ENCODE measurements around the gene CSTB.
A peak's percentile ranks its signal among the peaks of the same experiment; 100 is the strongest.

The CSTB gene

DNA sequence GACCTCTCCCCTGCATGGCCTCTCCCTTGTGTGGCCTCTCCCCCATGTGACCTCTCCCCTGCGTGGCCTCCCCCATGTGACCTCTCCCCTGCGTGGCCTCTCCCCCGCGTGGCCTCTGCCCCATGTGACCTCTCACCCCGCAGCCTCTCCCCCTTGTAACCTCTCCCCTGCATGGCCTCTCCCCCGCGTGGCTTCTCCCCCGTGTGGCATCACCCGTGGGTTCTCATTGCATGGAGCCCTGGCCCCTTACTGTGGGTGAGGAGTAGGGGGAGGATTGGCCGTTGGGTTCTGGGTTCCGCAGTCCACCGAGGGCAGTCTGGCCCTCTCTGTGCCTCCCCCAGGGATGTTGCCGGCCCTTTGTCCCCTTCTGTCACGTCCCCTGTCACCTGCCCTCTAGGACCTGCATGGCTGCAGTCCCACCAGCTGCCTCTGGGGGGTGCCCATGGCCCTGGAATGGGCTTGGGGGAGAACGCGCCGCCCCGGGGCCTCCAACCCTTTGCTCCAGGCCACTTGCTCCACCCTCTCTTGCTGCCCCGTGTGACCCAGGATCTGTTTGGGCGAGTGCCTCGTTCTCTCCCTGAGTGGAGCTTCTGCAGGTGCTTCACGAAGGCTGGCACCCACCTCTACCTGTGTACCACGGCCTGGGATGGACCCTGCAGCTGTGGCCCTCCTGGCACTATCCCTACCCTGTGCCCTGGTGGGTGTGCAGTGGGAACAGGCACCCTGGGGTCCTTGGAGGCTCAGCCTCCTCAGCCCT, 34.6 kb upstream of the CSTB start:
- peak; percentile 87 for DNase-seq (ENCODE audit: low read depth, low spot score)

DNA sequence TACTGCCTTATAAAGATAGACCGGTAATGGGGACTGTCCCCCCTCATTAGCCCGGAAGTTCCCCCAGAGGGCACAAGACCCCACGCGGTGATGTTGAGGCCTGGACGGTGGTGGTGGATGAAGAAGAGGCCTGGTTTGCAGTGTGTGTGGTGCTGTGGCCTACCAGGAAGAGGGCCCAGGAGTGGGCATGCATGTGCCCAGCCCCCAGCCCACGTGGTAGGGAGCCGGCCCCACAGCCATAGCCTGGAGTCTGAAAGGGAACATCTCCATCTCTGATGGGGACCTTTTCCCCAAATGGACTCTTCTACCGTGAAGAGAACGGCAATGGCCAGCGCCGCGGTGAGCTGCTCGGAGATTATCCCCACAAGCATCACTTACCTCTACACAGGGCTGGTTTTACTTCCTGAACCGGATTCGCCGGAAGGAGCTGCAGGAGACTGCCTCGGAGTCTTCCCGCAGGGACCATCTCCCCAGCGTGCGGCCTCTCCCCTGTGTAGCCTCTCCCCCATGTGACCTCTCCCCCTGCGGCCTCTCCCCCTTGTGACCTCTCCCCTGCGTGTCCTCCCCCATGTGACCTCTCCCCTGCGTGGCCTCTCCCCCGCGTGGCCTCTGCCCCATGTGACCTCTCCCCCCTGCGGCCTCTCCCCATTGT, 33.9 kb upstream of the CSTB start:
- no peak for DNase-seq (ENCODE audit: low read depth, low spot score)

DNA sequence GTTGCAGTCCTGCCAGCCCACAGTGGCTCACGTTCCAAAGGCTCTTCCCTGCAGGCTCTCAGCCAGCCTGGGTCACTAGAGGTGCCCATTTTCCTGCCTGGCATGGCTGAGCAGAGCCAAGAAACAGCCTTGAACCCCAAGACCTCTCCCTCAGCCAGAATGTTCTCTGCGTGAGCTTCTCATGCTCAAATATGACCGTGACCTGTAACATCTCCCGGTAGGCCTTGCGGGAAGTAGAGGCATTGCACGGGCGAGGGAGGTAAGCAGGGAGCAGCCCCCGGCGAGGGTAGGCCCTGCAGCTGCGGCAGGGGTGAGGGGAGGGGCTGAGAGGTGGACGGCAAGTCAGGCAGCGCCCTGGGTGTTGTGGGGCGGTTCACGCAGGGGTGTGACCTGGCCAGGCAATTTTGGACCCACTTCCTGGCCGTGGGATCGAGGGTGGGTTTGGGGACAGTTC, 33.3 kb upstream of the CSTB start:
- DNase-seq (ENCODE audit: low read depth, low spot score) = no peak

DNA sequence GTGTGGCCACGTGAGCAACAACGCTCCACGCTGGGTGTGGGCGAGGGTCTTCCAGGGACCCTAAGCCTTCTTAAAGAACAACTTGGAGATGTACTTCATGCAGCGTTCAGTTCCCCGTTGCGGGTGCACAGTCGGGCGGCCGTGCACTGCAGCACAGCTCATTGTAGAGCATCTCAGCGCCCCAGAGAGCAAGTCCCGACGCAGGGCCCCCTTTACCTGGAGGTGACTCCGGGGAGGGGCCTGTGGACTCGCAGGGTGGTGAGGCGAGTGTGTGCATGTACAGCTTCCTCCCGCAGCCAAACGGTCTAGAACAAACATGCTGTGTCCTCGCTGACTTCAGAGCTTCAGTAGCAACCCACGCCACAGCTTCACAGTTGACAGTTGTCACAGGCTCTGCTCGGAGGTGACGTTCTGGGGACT, 32.7 kb upstream of the CSTB start:
- no peak for DNase-seq (ENCODE audit: low read depth, low spot score)

DNA sequence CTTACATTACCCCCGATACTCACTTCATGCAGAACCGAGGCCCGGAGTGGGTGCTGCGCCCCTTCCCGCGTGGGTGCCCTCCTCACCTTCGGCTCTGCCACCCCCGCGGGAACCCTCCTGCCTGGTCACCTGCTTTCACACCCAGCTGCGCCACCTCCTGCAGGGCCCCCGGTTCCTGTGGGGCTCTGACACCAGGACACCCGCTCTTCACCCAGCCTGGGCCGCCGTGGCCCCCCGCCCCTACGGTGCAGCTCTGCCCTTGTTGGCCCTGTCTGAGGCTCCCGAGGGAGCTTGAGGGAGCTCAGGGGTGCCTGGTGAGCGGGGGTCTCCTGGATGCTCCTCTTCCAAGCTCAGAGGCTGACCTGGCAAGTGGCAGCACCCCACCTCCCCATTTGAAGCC, 32.3 kb upstream of the CSTB start:
- no peak for DNase-seq (ENCODE audit: low read depth, low spot score)

DNA sequence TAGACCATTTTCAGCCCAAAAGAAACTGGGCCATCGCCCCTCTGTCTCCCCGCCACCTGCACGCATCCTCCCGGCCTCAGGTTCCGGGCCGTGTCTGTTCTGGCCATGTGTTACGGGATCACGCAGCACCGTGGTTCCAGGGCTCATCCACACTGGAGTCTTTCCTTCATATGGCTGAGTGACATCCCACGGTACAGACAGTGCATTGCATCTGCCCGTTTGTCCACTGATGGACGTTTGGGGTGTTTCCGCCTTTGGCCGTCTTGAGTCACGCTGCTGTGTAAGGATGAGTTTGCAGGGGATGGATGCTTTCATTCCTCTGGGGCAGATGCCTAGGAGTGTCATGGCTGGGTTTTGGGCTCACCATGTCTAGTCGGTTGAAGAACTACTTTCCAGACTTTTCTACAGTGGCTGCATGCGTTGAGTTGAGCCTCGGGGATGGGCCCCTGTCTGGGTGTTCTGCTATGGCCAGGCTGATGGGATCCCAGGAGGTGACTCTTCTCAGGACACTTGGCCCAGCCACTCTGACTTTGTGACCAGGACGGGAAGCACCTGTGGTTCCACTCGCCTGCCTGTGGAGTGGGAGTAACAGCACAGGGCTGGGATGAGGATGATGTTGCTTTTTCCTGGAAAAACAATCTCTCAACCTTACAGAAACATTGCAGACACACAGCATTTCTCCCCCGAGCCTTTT, 30.1 kb upstream of the CSTB start:
- no peak for DNase-seq (ENCODE audit: low read depth, low spot score)

DNA sequence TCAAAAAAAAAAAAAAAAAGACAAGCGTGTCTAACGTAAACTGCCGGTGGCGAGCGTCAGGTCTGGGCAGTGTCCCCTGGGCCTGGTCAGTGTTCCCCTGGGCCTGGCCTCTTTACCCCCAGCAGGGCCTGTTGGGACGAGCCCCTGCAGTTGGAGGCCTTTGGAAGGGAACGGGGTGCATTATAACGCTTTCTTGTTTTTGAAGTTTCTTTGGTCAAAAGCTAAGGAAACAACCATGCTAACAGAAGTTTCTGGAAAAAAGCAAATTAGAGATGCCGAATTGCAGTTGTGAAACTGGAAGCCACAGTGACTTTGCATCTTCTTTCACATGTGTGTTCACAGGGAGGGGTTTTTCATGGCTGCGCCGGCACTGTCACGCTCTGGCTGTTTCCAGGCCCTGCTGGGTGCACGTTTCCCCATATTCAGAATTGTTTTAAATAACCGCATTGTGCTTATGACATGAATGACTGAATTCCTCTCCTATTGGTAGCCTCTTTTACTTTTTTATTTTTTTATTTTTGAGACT, 29.2 kb upstream of the CSTB start:
- DNase-seq (ENCODE audit: low read depth, low spot score) = no peak

DNA sequence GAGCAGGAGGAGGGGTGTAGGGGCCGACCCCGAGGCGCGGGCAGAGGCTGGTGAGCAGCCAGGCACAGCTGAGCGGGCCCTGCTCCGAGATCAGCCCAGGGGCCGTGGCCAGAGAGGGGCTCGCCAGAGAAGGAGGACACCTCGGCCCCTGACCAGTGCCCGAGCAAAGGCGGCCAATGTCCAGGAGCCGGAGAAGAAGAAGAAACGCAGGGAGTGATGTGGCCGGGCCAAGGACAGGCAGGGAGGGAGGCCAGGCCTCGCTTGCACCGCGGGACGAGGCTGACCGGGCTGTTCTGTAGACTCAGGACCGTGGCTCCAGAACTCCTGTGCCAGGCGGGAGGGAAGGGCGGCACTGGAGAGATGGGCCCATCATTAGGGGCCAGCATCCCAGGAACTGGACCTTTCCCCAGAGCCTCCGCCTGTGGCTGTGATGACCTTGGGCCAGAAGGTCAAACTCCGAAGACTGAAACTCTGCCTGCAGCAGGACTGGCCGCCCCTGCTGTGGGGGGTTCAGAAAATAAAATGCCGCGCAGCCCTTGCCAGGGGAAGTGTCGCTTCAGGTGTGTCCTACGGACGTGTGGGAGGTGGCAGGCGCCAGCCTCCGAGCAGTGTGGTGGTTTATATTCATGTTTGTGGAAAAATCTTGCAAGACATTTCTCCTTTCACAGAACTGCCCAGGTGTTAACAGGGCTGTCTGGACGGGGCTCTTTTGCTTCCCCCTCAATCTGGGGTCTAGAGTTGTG, 27.6 kb upstream of the CSTB start:
- DNase-seq (ENCODE audit: low read depth, low spot score) = no peak

DNA sequence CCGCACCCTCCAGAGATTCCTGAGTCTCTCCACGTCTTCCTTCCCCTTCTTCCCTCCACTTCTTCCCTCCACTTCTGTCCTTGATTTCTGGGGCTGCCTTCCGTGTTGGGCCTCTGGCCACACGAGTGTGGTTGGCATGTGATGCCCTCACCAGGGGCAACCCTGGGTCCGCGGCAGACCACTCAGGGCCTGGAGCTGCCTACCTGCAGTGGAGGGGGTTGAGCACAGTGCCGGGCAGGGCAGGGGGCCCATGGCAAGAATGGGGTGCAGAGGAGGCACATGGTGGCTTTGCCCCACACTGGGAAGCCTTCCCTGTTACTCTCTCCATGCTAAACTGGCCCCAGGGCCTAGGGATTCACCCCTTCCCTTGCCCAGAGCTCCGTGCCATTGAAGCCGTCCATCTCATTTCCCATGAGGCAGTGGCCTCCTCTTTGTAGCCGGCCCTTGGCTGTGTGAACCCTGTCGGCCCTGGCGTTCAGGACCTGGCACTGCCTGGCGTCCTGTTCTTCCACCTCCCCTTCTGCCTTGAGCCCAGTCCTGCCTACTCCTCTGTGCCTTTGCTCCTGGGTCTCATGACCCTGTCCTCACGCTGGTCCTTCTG, 26.7 kb upstream of the CSTB start:
- DNase-seq (ENCODE audit: low read depth, low spot score) = no peak

DNA sequence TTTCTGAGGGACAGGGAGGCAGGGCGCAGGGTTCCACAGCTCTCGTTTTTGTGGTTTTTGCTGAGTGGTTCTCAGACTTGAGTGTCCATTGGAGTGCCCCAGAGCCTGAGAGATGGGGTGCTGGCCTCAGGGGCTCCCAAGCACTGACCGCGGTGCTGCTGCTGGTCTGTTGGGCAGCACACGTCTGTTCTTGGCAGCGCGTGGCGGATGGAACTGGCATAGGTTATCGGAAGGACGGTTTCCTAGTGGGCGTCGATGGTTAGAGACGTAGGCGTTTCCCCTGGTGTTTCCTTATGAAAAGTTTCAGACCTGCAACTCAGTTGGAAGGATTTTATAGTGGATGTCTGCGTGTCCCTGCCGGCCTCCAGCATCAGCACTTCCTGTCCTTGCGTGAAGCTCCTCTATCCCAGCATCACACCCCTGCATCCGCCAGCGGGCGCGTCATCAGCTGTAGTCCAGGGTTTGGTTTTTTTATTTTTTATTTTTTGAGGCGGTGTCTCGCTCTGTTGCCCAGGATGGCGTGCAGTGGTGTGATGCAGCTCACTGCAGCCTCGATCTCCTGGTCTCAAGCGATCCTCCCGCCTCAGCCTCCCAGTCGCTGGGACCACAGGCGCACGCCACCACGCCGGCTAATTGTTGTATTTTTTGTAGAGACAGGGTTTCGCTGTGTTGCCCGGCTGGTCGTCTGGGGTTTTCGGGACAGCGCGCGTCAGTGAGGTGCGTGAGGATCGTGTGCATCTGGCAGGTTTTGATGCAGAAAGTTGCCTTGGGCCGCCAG, 25.1 kb upstream of the CSTB start:
- DNase-seq (ENCODE audit: low read depth, low spot score) = no peak

DNA sequence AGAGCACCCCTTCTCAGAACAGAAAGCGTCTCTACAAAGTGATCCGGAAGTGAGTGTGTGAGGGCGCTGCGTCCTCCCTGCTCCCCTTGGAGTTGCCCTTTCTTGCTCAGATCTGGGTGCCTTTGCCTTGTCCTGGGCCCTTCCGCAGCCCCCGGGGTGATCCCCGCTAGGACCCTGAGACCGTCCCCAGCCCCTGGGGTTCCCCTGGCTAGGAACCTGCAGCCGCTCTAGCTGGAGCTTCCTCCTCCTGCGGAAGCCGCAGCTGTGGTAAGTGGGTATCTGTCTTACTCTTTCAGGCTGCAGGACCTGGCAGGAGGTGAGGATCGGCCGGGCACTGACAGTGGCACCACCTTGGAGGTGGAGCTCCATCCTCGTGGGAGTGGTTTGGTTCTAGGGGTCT, 24.5 kb upstream of the CSTB start:
- DNase-seq (ENCODE audit: low read depth, low spot score) = no peak

DNA sequence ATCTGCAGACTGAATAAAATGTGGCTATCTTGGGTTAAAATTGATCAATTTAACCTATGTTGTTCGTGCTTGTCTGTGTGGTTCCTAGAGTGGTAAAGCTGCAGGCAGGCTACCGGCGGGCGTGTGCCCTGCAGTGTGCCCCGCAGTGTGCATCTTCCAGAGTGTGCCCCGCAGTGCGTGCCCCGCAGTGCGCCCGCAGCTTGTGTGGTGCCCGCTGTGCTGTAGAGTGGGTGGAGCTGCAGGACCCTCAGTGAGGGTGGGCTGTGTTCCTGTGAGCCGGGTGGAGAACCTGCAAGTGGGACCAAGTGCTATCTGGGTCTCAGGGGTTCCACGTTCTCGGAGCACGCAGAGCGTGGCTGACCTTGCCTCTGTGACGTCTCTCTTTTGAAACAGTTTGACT, 24.0 kb upstream of the CSTB start:
- DNase-seq (ENCODE audit: low read depth, low spot score) = no peak

DNA sequence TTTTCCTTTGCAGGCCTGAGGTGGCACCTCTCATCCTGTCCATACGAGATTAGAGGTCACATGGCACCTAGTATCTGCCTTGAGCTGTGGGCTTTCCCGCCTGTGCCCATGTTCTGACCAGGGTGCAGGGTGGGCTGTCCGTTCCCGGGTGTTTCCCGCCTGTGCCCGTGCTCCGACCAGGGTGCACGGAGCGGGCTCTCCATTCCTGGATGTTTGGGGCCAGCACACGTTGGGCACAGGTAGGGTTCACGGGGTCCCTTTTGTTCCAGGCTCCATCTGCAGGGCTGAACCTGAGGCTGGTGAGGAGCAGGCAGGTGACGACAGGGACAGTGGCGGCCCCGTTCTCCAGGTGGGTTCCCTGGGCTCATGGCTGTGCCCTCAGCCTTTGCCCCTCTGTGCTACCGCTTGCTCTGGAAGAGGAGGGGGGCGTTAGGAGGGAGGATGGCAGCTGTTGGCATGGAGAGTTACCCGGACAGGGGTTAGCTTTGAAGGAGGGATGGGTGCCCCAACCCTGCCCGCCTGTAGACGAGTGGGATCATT, 23.3 kb upstream of the CSTB start:
- DNase-seq (ENCODE audit: low read depth, low spot score) = no peak

DNA sequence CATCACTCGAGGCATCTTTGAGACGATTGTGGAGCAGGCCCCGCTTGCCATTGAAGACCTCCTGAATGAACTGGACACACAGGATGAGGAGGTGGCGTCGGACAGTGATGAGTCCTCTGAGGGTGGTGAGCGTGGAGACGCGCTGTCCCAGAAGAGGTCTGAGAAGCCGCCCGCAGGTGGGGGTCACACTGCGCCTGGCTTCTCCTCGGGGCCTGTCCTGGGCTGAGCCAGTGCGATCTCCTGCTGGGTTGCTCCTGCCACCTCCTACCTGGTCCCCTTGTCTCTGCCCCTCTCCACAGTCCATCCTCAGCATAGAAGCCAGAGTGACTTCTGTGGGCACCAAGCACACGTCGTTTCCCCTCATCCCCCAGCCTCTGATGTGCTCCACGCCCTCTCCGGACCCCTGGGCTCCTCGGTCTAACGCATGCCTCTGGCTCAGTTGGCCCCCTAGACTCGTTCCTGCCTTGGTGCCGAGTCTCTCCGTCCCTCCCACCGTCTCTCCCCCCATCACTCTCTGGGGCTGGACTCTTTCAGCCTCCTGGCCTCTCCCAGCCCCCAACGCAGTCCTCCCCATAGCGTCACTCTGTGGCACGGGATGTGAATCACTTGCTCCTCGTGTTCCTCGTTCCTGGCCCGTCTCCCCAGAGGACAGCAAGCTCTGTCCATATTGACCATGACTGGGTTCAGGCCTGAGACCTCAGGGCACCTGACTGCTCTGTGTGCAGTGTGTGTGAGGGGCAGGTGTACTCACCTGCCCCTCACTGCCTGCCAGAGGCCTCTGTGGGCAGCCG, 22.0 kb upstream of the CSTB start:
- no peak for DNase-seq (ENCODE audit: low read depth, low spot score)

DNA sequence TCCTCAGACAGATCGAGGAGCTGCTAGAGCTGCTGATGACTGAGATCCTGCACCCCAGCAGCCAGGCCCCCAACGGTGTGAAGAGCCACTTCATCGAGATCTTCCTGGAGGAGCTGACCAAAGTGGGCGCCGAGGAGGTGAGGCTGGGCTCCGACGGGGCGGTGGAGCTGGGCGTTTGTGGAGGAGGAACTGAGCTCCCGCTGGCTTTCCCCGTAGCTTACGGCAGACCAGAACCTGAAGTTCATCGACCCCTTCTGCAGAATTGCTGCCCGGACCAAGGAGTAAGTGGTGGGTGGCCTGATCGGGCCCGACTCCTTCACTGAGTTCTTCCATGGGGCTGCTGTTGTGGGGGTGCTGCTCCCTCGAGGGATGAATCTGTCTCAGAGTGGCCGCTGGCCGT, 21.3 kb upstream of the CSTB start:
- DNase-seq (ENCODE audit: low read depth, low spot score) = no peak

DNA sequence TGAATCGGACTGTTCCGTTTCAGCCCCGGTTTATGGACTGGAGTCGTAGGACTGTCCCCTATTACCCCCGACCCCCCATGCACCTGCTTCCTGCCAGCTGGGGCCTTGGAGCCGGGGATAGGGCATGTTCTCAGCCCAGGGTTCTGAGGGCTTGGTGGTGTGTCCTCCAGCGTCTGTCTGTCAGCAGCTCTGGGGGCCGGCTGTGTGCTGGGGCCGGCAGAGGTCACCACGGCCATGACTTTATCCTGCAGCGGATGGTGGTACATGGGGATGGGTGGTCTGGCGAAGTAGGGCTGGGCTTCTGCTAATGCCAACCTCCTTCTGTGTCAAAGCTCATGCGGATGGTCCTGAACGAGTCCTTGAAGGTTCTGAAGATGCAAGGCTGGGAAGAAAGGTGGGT, 18.7 kb upstream of the CSTB start:
- no peak for DNase-seq (ENCODE audit: low read depth, low spot score)

DNA sequence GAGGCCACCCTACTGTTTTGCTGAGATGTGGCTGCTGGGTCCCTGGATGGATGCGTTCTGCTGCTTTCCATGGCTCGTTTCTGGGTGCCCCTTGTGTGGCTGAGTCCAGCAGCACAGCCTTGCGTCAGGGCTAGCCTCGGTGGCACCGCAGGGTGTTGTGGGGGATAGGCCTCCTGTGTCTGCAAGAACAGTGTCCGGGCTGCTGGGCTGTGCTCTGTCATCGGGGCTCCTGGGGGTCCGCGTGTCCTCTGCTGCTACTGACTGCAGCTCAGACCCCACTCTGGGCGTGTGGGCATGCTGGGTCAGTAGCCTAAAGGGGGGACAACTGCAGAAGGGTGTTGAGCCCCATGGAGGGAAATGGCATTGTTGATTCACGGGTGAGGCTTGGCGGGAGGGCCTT, 18.2 kb upstream of the CSTB start:
- DNase-seq (ENCODE audit: low read depth, low spot score) = no peak

DNA sequence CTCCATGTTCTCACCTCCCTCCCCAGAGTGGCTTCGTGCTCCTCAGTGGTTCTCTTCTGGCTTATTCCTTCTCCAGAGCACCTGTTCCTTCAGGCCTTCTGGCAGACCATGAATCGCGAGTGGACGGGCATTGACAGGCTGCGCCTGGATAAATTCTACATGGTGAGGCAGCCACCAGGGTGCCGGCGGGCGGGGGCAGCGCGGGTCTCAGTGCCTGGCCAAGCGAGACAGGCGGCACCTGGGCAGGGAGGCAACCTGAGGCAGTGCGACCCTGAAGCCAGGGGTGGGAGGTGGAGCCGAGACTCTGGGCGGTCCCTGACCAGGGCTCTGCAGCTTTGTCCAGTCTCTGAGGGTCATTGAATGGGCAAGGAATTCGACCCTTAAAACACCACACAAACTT, 17.1 kb upstream of the CSTB start:
- DNase-seq (ENCODE audit: low read depth, low spot score) = no peak

DNA sequence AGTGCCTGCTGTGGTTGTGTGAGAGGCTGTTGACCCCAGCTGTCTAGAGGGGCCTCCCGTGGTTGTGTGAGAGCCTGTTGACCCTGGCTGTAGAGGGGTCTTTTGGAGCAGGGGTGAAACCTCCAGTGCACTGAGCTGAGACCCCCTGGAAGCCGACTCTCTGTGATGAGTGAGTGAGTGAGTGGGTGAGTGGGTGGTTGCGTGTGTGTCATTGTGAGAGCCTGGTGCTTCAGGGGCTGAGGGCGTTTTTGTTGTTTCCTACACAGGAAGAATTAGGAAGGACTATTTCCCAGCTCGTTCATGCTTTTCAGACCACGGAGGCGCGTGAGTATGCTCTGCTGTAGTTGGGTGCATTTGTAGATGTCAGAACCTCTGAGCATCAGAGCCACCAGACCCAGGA, 16.3 kb upstream of the CSTB start:
- DNase-seq (ENCODE audit: low read depth, low spot score) = no peak

All from ELF-1 (cell line).